Smooth muscle cell of the brain vasculature (primary cell): ENCODE data around the gene SMIM15.

Source experiments
- DNase-seq: peaks from one replicate; pipeline ENCODE4 v3.0.0-alpha.2; 2012; ENCODE audit warnings: low read depth, low spot score

SMIM15 gene

GRCh38 chr5:61159836-61160235 is 2.4 kb downstream of the SMIM15 start:
- no peak for DNase-seq

GRCh38 chr5:61159070-61159469 is 3.2 kb downstream of the SMIM15 start:
- no peak for DNase-seq

GRCh38 chr5:61151893-61152292 is 10.4 kb downstream of the SMIM15 start:
- no peak for DNase-seq

DNA sequence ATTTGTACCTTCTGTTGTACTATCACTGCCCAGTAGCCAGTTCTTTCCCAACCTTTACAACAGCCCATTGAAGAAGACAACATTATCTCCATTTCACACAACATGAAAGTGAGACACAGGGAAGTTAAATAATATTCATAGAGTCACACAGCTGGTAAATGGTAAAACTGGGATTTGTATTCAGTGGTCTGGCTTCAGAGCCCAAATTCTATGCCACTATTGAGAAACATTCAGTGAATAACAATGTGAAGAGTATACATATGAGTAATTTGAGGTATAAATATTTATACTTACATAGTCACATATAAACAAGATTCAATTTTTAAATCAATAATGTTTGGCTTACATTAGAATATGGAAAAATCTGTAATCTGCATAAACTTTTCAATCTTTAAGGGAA is 13.8 kb downstream of the SMIM15 start:
- no peak for DNase-seq

DNA sequence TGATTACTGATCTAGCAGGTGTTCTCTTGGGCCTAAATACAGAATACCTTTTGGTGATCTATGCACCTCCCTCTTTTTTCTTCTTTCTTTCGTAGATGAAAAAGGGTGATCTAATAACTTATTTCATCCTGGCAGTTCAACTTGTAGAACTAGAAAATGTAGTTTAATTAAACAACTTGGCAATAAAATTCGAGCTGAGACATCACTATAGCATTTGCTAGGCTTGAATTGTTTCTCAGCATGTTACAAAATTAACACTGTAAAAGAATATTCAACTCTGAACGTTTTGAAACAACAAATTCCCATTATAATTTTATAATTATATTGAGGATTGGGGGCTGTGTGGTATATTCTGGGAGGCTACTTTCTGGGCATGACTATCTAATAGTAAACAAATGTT is 19.5 kb downstream of the SMIM15 start:
- DNase-seq = no peak

DNA sequence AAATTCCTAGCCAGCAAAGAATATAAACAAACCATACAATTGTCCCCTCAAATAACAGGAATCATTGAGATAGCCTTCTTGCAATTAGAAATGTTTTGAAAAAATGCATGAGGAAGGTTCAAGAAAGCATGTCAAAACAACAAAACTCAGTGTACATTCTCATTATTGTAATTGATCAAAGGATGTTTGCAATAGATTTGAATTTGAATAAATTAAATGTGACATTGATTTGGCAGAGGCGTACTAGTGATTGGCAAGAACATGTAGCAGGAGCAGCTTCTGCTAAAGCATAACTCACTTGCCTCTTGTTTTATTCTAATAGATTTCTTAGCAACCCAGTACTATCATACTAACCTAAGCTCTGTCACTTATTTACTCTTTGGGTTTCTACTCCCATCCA is 19.9 kb downstream of the SMIM15 start:
- no peak for DNase-seq

DNA sequence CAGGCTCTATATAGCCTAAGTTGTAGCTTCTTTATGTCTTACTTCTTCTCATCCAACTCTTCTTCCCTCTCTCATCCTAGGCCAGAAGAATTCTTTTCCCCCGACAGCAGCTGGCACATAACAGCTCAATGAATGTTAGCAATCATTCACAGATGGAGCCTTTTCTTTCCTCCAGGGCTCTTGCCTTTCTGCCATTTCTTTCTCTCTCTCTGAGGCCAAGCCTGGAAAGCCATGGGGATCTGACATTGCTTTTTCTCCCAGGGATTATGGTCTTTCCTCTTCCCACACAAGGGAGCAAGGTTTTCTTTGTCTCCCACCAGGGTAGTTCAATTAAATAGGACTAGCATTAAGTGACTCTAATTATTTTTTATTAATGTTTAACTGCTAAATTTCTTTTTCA is 20.5 kb downstream of the SMIM15 start:
- no peak for DNase-seq

DNA sequence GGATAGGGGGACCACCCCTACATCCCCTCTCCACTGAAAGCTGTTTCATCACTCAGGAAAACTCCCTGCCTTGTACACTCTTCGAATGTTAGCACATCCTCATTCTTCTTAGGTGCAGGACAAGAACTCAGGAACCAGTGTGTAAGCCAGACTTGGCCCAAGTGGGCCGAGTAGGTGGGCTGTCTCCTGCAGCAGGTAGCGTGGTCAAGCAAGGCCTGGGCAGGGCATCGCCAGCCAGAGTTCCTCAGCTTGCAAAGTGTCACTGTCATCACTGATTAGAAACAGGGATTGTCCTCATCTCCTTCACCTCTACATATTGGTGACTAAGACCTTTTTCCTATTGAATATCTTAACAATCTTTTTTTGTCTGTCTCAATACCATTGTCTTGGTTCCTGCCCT is 22.3 kb downstream of the SMIM15 start:
- no peak for DNase-seq

GRCh38 chr5:61139094-61139873 is 23.0 kb downstream of the SMIM15 start:
- DNase-seq = no peak

- no peak for DNase-seq
These were observed 24.4 kb downstream of the SMIM15 start for GRCh38 chr5:61137835-61138234.

DNA sequence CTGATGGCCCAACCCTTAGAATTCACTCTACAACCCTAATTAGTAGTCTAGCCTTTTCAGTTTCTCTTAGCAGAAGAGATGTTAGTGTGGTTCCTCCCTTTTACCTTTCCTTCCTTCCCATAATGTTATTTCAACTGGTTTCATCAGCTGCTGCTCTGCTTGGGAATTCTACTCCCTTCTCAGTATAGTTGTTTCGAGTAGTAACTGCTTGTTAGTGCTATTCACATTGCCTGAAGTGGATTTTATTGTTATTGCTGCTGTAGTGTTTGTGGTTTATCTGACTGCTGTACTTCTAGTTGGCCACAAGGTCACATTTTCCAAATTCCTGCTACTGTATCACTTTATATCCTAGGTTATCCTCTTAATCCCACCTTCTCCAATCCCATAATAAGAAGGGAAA is 29.7 kb downstream of the SMIM15 start:
- no peak for DNase-seq

DNA sequence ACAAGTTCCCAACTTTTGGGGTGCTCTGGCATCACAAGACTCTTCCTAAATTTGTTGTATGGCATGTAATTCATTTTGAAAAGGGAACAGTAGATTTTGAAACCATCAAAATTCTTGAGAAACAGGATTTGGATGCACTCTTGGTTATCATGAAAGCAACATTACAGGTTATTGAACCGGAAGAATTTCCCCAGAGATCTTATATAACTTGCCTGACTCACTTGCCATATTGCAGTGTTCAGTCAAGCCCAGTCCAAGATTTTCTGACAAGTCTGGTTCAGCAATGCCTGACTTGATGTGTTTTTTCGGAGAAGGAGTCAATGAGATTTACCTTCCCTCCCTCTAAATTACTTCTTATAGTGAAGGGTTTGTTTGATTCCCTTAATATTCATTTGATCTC is 32.0 kb downstream of the SMIM15 start:
- DNase-seq = no peak

GRCh38 chr5:61123145-61123544 is 39.1 kb downstream of the SMIM15 start:
- DNase-seq = no peak

- no peak for DNase-seq
These were observed 41.7 kb downstream of the SMIM15 start for GRCh38 chr5:61120534-61120933.

DNA sequence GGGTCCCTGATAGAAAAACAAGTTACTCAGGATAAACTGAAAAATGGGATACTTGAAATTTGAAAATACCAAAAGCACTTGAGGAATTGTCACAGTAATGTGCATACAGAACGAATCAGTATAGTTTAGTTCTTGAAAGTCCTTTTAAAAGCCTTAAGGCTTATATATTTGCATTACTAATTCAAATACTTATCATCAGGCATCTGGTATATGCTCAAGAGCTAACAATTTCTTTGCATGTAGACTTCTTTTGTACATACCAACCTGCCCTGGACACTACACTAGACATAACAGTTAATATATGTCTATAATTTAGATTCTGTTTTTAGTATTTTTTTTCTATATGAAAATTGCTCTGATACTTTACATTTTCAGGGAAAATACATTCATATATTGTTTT is 43.2 kb downstream of the SMIM15 start:
- no peak for DNase-seq

DNA sequence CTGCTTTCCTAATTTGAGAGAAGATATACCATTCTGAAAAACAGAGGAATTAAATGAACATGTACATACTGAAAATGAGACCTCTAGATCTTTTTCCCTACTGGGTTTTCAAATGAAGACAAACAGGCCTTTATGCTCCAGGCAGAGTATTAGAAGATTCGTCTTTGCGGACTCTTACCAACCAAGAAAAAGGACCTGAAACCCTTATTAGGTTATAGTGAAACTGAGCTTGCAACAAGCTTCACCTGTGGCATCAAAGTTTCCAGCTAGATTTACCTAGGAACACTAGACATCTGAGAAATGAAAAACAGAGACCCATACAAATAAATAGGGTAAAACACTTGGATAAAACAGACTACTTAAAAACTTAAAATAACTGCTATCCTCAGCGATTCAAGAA is 46.3 kb downstream of the SMIM15 start:
- DNase-seq = no peak

GRCh38 chr5:61114441-61114840 is 47.8 kb downstream of the SMIM15 start:
- no peak for DNase-seq
